Breast epithelium (tissue), 4 donors: ENCODE measurements around the gene MFSD11. TPM values are rescaled to one million over a fixed set of nuclear protein-coding genes. Genes with fewer than 3 reads are reported as not detected.
"Not testable (repeated sequence)": the region's sequence is repeated elsewhere in the genome, so short reads cannot be mapped to it uniquely, and the experiment has no call there.

ENCODE experiments used
- DNase-seq, 2 donors: peaks; one replicate each; pipeline ENCODE4 v3.0.0-alpha.2; 2019; ENCODE audit warnings: low spot score in 2 of 2
- H3K27ac ChIP-seq, 2 donors: fragments of 200-600 bp; sonication (generic) in 1 of 2; one replicate each; pipeline ENCODE4 v1.5.1; 2016 to 2019; ENCODE audit warnings: mild to moderate bottlenecking in 1 of 2
- H3K27me3 ChIP-seq, 2 donors: fragments of 200-600 bp; sonication (generic) in 1 of 2; one replicate each; pipeline versions ENCODE4 v1.5.1 to v1.6.0; 2017 to 2019; ENCODE audit warnings: control low read depth in 1 of 2, mild to moderate bottlenecking in 1 of 2
- H3K36me3 ChIP-seq: fragments of 200-600 bp; one replicate; pipeline ENCODE4 v1.5.1; 2019
- H3K4me1 ChIP-seq, 2 donors: fragments of 200-600 bp; sonication (generic); one replicate each; pipeline ENCODE4 v1.5.1; 2016 to 2019; ENCODE audit warnings: control low read depth in 1 of 2
- H3K4me3 ChIP-seq, 3 donors: fragments of 200-600 bp; sonication (generic); 1 replicate in 2 of 3; 2 replicates in 1 of 3; pipeline ENCODE4 v1.5.1; 2016 to 2019; ENCODE audit warnings: mild to moderate bottlenecking in 3 of 3, moderate library complexity in 2 of 3
- H3K9me3 ChIP-seq, 2 donors: fragments of 200-600 bp; sonication (generic) in 1 of 2; one replicate each; pipeline ENCODE4 v1.5.1; 2016 to 2019; ENCODE audit warnings: control low read depth in 1 of 2
- POLR2A ChIP-seq: fragments of 450-650 bp; IDR thresholded peaks from one replicate; pipeline ENCODE4 v1.6.1; 2016; ENCODE audit warnings: antibody characterized with exemption, mild to moderate bottlenecking, moderate library complexity
- POLR2AphosphoS5 ChIP-seq, 3 donors: sonication (generic); formaldehyde crosslinking; IDR thresholded peaks; one replicate each; pipeline ENCODE4 v1.6.1; 2017; ENCODE audit warnings: antibody characterized with exemption in 3 of 3
- intact Hi-C: fragments of 100-400 bp; cut with DNase I; formaldehyde crosslinking; loops from one replicate; pipeline ENCODE4 v1.15.1; 2023; ENCODE audit warnings: low total_unique reads
- total RNA-seq, 3 donors: library from RNA; depleted of rRNA; stranded (reverse); fragments of >200 nt; gene quantifications; one replicate each; pipeline ENCODE4 v1.1.0, GENCODE V29; 2016
- TF ChIP-seq, protein P1 (sequence below), 3 donors: fragments of 450-650 bp; IDR thresholded peaks; one replicate each; pipeline ENCODE4 v1.5.1; 2016 to 2017; ENCODE audit warnings: antibody characterized with exemption in 3 of 3, mild to moderate bottlenecking in 3 of 3, moderate library complexity in 3 of 3

Gene MFSD11
- total RNA-seq, 3 donors from 2014 or later, result 20.6 to 42.6 (median 23.6) TPM

- intact Hi-C loops, result no loop called here
- peak in 1 of 2 donors; percentile 64 for DNase-seq
- Histone ChIP-seq H3K9me3 (no peaks in the 10 kb centered on the region), H3K36me3 (no peaks in the 10 kb centered on the region), H3K4me3 (peak within 1 kb of the TSS; percentile 75 to 86 (median 77)), H3K4me1 (no peaks in the 10 kb centered on the region), H3K27me3 (no peaks in the 10 kb centered on the region), H3K27ac (peak within 1 kb of the TSS; percentile 83 to 94)
- TF ChIP-seq POLR2AphosphoS5 (IDR thresholded peaks at IDR 0.05) (peak in 2 of 3 donors; percentile 26 to 27), POLR2A (no peak)
Observed at GRCh38 chr17:76710863-76711611, 26.9 kb upstream of the MFSD11 start, which contains the start of gene MXRA7. Gene MXRA7, minus strand, starts transcription at chr17:76710965. Its CDS starts 19 bp downstream, at chr17:76710946.

GRCh38 chr17:76712321-76712720 is 25.6 kb upstream of the MFSD11 start:
- H3K27ac ChIP-seq, H3K27me3 ChIP-seq, intact Hi-C loops, H3K4me1 ChIP-seq, H3K36me3 ChIP-seq, H3K4me3 ChIP-seq, DNase-seq, H3K9me3 ChIP-seq: not testable (repeated sequence)

DNA sequence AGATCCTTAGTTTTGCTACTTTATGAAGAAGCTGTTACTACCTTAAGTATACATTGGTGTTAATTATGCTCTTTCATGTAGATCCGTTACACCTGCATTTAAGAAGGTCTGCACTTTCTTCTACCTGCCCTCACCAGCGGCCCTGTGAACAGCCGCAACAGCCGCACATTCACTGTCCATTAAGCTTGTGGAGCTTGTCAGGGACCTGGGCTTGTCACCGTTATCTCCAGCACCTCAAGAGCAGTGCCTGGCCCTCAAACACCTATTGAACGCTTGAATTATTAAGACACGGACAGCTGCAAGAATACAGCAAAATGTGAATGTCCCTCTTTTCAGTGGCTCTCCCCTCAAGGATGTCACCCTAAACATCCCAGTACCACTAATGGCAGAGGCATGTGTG is 24.2 kb upstream of the MFSD11 start:
- H3K4me3 ChIP-seq, result no peak overlapping the region
- TF ChIP-seq POLR2AphosphoS5 (IDR thresholded peaks at IDR 0.05), result no peak
- TF ChIP-seq, protein P1, sequence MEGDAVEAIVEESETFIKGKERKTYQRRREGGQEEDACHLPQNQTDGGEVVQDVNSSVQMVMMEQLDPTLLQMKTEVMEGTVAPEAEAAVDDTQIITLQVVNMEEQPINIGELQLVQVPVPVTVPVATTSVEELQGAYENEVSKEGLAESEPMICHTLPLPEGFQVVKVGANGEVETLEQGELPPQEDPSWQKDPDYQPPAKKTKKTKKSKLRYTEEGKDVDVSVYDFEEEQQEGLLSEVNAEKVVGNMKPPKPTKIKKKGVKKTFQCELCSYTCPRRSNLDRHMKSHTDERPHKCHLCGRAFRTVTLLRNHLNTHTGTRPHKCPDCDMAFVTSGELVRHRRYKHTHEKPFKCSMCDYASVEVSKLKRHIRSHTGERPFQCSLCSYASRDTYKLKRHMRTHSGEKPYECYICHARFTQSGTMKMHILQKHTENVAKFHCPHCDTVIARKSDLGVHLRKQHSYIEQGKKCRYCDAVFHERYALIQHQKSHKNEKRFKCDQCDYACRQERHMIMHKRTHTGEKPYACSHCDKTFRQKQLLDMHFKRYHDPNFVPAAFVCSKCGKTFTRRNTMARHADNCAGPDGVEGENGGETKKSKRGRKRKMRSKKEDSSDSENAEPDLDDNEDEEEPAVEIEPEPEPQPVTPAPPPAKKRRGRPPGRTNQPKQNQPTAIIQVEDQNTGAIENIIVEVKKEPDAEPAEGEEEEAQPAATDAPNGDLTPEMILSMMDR (IDR thresholded peaks at IDR 0.05), result no peak
- DNase-seq, result no peak
- H3K27me3 ChIP-seq, result no peaks in the 10 kb centered on the region
- intact Hi-C loops, result no loop called here
- no peaks in the 10 kb centered on the region for H3K4me1 ChIP-seq
- H3K27ac ChIP-seq, result no peak overlapping the region
- H3K9me3 ChIP-seq, result no peaks in the 10 kb centered on the region
- H3K36me3 ChIP-seq, result peaks cover 5% of the 10 kb centered on the region

DNA sequence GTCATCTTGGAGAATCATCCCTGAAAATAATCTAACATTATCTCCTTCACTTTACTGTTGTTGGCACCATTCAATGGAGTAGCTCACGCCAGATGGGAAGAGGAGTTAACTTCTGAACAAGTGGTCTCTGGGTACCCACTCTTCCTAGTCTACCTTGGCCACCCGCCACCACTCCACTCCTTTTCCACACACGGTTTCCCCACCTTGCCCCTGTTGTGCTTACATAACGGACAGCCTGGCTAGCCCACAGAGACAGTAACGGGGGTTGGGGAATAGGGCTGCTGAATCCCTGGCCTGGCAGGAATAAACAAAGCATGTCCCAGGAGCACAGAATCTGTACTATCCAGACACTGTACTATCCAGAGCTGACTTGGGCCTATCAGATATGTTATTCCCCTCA is 23.6 kb upstream of the MFSD11 start:
- intact Hi-C loops, result no loop called here
- no peak for DNase-seq
- TF ChIP-seq, protein P1 (IDR thresholded peaks at IDR 0.05), result no peak
- TF ChIP-seq POLR2A (no peak), POLR2AphosphoS5 (IDR thresholded peaks at IDR 0.05) (no peak)
- Histone ChIP-seq H3K9me3 (no peaks in the 10 kb centered on the region), H3K4me1 (no peaks in the 10 kb centered on the region), H3K27me3 (no peaks in the 10 kb centered on the region), H3K27ac (no peak overlapping the region), H3K36me3 (peaks cover 8% of the 10 kb centered on the region), H3K4me3 (no peak overlapping the region)

DNA sequence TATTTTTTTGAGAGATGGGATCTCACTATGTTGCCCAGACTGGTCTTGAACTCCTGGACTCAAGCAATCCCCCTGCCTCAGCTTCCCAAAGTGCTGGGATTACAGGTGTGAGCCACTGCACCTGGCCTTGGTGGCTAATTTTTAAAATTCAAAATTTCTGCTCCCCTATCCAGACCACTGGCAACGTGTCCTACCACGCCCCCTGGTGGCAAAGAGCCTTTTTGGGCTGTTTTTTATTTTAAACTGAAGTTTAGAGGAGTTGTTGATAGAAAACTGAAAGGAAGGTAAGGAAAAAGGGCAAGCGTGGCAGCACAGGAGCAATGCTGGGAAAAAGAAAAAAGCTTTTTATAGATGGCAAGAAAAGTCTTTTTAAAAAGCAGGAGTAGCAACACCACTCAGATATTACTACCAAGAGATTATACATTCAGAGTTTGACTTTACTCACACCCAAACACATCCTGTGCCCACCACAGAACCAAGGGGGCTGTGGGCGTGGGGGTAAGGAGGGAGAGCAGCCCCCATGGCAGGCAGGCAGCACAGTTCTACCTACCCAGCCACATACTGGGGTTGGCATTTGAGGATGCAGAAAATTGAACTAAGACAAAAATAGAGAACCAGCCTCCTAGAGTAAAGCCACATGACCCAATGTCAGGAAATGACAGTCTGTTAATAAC is 23.0 kb upstream of the MFSD11 start:
- Histone ChIP-seq H3K4me1 (no peaks in the 10 kb centered on the region), H3K36me3 (peaks cover 8% of the 10 kb centered on the region)

More for the DNA sequence above, 23.0 kb upstream of the MFSD11 start:
- intact Hi-C loops, result no loop called here
- peak overlapping the region; percentile 27 to 36 for H3K27ac ChIP-seq
- no peaks in the 10 kb centered on the region for H3K27me3 ChIP-seq
- TF ChIP-seq, protein P1 (IDR thresholded peaks at IDR 0.05), result peak; percentile 55 to 73 (median 73)
- TF ChIP-seq POLR2A, result no peak
- TF ChIP-seq POLR2AphosphoS5 (IDR thresholded peaks at IDR 0.05), result no peak
- H3K9me3 ChIP-seq, result no peaks in the 10 kb centered on the region
- H3K4me3 ChIP-seq, result no peak overlapping the region
- DNase-seq, result no peak
